GM21576 (cell line): Measurements from ENCODE around the gene TP53TG3.
"Not testable (repeated sequence)": the region's sequence is repeated elsewhere in the genome, so short reads cannot be mapped to it uniquely, and the experiment has no call there.

Experiments
- ATAC-seq: cut with Tn5 transposase; IDR thresholded peaks from one replicate; pipeline ENCODE4 v1.9.1; 2021; ENCODE audit warnings: mild to moderate bottlenecking, moderate library complexity; ENCODE audit not compliant: unreplicated experiment

Gene TP53TG3, protein sequence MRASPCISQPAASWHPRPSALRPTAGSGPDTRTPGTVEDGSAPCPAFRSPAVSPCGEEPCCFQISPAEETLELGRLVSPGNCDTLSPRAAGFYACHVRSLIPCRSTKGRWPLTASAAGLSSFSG

DNA sequence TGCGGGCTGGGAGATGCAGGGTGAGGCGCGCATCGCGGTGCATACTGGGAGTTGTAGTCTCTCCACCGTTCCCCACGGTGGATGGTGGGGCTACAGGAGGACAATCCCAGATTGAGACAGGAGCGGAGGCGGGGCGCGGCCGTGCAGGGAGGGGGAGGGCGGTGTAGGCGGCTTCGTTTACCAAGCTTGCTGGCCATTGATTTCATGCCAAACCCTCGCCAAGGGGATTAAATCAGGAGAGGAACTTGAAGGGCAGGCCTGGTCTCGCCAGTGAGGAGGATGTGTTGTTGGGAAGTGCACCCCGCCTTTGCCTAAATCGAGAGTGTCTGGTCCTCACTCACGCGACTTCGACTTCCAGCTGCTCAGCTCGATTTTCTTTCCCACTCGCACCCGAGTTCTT, at the start of gene TP53TG3:
Gene TP53TG3 (minus strand): TSS at position 101 of the 400 bp plus-strand sequence. CDS start 68 bp downstream, at position 33.
- ATAC-seq: not testable (repeated sequence)

DNA sequence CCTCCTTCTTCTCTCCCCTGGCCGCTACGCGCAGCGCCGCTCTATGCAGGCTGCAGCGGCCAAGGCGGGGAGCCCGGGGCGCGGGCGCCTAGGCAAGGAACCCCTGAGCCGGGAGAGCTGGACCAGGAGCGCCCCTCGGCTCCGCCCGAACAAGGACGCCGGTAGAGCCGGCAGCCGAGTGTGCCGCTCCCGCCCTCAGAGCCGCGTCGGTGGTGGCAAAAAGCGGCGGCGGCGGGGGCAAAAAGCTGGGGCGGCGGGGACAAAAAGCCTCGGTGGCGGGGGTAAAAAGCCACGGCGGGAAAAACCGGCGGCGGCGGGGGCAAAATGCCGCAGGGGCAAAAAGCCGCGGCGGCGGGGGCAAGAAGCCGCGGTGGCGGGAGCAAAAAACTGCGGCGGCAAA, 25.1 kb downstream of the TP53TG3 start:
- ATAC-seq: not testable (repeated sequence)

DNA sequence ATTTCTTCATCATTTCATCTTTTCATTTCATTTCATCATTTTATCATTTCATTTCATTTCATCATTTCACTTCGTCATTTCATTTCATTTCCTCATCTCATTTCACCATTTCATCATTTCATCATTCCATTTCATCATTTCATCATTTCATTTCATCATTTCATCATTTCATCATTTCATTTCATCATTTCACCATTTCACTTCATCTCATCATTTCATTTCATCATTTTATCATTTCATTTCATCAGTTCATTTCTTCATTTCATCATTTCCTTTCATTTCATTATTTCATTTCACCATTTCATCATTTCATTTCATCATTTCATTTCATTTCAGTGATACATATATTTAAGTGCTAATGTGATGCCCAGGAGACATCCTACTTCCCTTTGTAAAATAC, 28.4 kb downstream of the TP53TG3 start:
- ATAC-seq: not testable (repeated sequence)

DNA sequence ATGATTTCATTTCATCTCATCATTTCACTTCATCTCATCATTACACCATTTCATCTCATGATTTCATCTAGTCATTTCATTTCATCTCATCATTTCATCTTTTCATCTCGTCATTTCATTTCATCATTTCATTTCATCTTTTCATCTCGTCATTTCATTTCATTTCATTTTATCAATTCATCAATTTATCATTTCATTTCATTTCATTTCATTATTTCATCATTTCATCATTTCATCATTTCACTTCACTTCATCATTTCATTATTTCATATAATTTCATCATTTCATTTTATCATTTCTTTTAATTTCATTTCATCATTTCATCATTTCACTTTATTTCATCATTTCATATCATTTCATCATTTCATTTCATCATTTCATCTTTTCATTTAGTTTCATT, 29.2 kb downstream of the TP53TG3 start:
- ATAC-seq: not testable (repeated sequence)

DNA sequence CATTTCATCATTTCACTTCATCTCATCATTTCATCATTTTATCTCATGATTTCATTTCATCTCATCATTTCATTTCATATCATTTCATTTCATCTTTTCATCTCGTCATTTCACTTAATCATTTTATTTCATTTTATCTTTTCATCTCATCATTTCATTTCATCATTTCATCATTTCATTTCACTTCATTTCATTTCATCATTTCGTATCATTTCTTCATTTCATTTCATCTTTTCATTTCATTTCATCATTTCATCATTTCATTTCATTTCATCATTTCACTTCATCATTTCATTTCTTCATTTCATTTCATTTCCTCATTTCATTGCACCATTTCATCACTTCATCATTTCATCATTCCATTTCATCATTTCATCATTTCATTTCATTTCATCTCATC, 29.8 kb downstream of the TP53TG3 start:
- ATAC-seq: not testable (repeated sequence)

DNA sequence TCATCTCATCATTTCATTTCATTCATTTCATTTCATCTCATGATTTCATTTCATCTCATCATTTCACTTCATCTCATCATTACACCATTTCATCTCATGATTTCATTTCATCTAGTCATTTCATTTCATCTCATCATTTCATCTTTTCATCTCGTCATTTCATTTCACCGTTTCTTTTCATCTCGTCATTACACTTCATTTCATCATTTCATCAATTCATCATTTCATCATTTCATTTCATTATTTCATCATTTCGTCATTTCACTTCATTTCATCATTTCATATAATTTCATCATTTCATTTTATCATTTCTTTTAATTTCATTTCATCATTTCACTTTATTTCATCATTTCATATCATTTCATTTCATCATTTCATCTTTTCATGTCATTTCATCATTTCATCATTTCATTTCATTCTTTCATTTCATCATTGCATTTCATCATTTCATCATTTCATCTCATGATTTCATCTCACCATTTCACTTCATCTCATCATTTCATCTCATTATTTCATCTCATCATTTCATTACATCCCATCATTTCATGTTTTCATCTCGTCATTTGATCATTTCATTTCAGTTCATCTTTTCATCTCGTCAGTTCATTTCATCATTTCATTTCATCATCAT, 30.6 kb downstream of the TP53TG3 start:
- not testable (repeated sequence) for ATAC-seq

DNA sequence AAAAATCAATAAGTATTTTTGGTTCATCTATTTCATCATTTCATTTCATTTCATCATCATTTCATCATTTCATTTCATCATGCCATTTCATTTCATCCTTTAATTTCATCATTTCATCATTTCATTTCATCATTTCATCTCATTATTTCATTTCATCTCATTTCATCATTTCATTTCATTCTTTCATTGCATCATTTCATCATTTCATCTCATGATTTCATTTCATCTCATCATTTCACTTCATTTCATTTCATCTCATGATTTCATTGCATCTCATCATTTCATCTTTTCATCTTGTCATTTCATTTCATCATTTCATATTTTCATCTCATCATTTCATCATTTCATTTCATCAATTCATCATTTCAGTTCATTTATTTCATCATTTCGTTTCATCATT, 31.2 kb downstream of the TP53TG3 start:
- not testable (repeated sequence) for ATAC-seq

DNA sequence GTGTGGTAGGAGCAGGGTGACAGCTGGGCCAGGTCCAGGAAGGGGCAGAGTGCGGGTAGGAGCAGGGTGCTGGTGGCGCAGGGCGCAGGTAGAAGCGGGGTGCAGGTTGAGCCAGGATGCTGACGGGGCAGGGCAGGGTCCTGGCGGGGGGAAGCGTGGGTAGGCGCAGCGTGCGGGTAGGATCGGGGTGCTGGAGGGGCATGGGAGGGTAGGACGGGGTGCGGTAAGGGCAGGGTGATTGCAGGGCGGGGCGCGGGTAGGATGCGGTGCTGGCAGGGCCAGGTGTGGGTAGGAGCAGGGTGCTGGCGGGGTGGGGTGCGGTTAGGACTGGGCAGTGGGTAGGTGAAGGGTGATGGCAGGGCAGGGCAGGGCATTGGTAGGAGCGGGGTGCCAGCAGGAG, 38.4 kb downstream of the TP53TG3 start:
- not testable (repeated sequence) for ATAC-seq

DNA sequence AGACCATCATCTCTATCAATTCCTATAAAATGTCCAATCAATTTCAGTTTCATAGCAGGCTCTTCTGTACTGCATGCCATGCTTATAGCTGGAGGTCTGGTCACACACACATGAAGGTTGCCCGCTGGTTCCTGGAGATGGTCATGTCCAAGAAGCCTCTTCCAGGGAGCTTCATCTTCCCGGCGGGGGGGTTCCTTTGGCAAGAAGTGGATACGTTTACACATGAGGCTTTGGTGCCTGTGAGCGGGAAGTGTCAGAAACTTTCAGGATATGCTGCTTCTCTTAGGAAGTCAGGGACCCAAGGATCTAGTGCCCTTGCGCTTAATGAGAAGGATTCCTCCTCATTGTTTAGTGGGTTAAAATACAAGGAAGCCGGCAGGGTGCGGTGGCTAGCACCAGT, 43.9 kb downstream of the TP53TG3 start:
- ATAC-seq: not testable (repeated sequence)
